Right lobe of liver (tissue), 6 donors: ENCODE measurements around the gene IL31RA. TPM values are rescaled to one million over a fixed set of nuclear protein-coding genes. Genes with fewer than 3 reads are reported as not detected.

Source experiments
- ATAC-seq, 4 donors: fragments of 200-7000 bp; cut with Tn5 transposase; one replicate each; pipeline ENCODE4 v1.9.1; 2020; ENCODE audit warnings: mild to moderate bottlenecking in 4 of 4, moderate library complexity in 4 of 4
- DNase-seq, 3 donors: peaks; one replicate each; pipeline ENCODE4 v3.0.0-alpha.2; 2020
- H3K27ac ChIP-seq, 3 donors: fragments of 200-600 bp; one replicate each; pipeline ENCODE4 v1.8.0; 2022
- H3K27me3 ChIP-seq, 2 donors: fragments of 200-600 bp; one replicate each; pipeline ENCODE4 v1.8.0; 2022
- H3K36me3 ChIP-seq, 4 donors: fragments of 200-600 bp; sonication (generic) in 1 of 4; one replicate each; pipeline versions ENCODE4 v1.5.1 to v1.8.0; 2017 to 2022; ENCODE audit warnings: control low read depth in 1 of 4
- H3K4me1 ChIP-seq, 4 donors: fragments of 200-600 bp; sonication (generic) in 1 of 4; one replicate each; pipeline versions ENCODE4 v1.5.1 to v1.8.0; 2017 to 2022; ENCODE audit warnings: control low read depth in 1 of 4
- H3K4me3 ChIP-seq, 3 donors: fragments of 200-600 bp; one replicate each; pipeline ENCODE4 v1.8.0; 2022
- H3K9me3 ChIP-seq, 4 donors: fragments of 200-600 bp; sonication (generic) in 1 of 4; one replicate each; pipeline versions ENCODE4 v1.5.1 to v1.8.0; 2017 to 2022; ENCODE audit warnings: control low read depth in 1 of 4
- POLR2A ChIP-seq: fragments of 450-650 bp; IDR thresholded peaks from one replicate; pipeline ENCODE4 v1.6.1; 2017; ENCODE audit warnings: antibody characterized with exemption, mild to moderate bottlenecking
- WGBS: methylation state at CpG from one replicate; pipeline ENCODE4 v1.1.6; 2018; ENCODE audit warnings: low coverage, low lambda C conversion rate; ENCODE audit not compliant: insufficient coverage; ENCODE audit errors: missing lambda C conversion rate; 5-methylcytosine and 5-hydroxymethylcytosine counted together
- intact Hi-C, 2 donors: fragments of 100-400 bp; cut with DNase I; formaldehyde crosslinking; loops; one replicate each; pipeline versions ENCODE4 v1.11.2 to v1.14.1; 2022
- total RNA-seq, 6 experiments: library from RNA; depleted of rRNA in 2 of 6; stranded (reverse); fragments of >200 nt in 2 of 6; fragmentation: NEBNext Ultra II Directional in 3 of 6; extraction: Animal tissue kit (Norgen Biotek cat#: 25700) in 3 of 6; gene quantifications; one replicate each; pipeline versions ENCODE4 v1.1.0 to v1.2.4, GENCODE V29; 2016 to 2023
- TF ChIP-seq, protein P1 (sequence below), 4 donors: fragments of 200-600 bp in 3 of 4; fragments of 450-650 bp in 1 of 4; IDR thresholded peaks; one replicate each; pipeline versions ENCODE4 v1.5.1 to v1.8.0; 2016 to 2022; ENCODE audit warnings: antibody characterized with exemption in 4 of 4, mild to moderate bottlenecking in 2 of 4
- donor health status: DM: no; HTN: yes; CAD: no.
- donor health status: DM: no; HTN: no; CAD: no.
- donor health status: DM: no; HTN: no; CAD: no.
- donor health status: DM: no; HTN: yes; CAD: no.
- donor health status: DM: no; HTN: yes; CAD: no.

Gene IL31RA
- total RNA-seq, 6 experiments from 2014 or later = not detected

DNA sequence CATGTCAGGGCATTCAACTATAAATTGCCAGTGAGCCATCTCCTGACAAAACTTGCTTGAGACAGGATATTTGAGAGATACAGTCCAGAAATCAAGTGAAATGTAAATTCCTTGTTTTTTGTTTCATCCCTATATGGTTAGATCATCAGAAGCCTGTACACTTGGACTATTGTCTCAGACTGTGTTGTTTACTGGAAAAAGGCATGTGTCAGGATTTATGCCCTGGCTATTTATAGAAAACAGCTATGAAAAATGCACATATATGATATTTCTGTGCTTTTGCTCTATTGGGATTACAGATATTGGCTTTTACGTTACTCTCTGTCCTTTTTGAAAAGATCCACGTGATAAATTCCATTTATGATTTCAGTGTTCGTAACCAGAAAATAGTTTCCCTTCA, 44.2 kb downstream of the IL31RA start:
- Histone ChIP-seq H3K27ac (no peak overlapping the region), H3K27me3 (no peaks in the 10 kb centered on the region), H3K36me3 (no peaks in the 10 kb centered on the region), H3K4me1 (no peaks in the 10 kb centered on the region), H3K4me3 (no peak overlapping the region), H3K9me3 (no peaks in the 10 kb centered on the region)
- no peak for ATAC-seq
- intact Hi-C loops = no loop called here
- TF ChIP-seq POLR2A = no peak
- TF ChIP-seq, protein P1, sequence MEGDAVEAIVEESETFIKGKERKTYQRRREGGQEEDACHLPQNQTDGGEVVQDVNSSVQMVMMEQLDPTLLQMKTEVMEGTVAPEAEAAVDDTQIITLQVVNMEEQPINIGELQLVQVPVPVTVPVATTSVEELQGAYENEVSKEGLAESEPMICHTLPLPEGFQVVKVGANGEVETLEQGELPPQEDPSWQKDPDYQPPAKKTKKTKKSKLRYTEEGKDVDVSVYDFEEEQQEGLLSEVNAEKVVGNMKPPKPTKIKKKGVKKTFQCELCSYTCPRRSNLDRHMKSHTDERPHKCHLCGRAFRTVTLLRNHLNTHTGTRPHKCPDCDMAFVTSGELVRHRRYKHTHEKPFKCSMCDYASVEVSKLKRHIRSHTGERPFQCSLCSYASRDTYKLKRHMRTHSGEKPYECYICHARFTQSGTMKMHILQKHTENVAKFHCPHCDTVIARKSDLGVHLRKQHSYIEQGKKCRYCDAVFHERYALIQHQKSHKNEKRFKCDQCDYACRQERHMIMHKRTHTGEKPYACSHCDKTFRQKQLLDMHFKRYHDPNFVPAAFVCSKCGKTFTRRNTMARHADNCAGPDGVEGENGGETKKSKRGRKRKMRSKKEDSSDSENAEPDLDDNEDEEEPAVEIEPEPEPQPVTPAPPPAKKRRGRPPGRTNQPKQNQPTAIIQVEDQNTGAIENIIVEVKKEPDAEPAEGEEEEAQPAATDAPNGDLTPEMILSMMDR (IDR thresholded peaks at IDR 0.05) = no peak
- DNase-seq = no peak
- WGBS = 84% methylated on average over 3 of the region's 3 CpGs

DNA sequence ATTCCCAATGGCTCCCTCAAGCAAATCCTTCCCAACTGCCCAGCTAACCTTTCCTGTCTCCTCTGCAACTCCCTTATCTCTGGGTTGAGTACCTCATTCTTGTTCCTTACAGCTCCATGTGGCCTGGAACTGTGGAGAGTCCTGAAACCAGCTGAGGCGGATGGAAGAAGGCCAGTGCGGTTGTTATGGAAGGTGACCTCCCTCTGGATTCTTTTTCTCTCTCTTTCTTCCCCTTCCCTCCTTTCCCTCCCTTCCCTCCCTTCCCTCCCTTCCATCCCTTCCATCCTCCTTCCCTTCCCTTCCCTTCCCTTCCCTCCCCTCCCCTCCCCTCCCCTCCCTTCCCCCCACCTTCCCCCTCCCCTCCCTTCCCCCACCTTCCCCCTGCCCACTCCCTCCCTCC, 45.1 kb downstream of the IL31RA start:
- Histone ChIP-seq H3K9me3 (no peaks in the 10 kb centered on the region), H3K4me1 (no peaks in the 10 kb centered on the region), H3K36me3 (no peaks in the 10 kb centered on the region), H3K27me3 (no peaks in the 10 kb centered on the region), H3K27ac (no peak overlapping the region), H3K4me3 (no peak overlapping the region)
- no peak for ATAC-seq
- no peak for DNase-seq
- 100% methylated on average over 1 of the region's 2 CpGs for WGBS
- intact Hi-C loops = no loop called here
- TF ChIP-seq POLR2A = no peak
- TF ChIP-seq, protein P1 (IDR thresholded peaks at IDR 0.05) = no peak

DNA sequence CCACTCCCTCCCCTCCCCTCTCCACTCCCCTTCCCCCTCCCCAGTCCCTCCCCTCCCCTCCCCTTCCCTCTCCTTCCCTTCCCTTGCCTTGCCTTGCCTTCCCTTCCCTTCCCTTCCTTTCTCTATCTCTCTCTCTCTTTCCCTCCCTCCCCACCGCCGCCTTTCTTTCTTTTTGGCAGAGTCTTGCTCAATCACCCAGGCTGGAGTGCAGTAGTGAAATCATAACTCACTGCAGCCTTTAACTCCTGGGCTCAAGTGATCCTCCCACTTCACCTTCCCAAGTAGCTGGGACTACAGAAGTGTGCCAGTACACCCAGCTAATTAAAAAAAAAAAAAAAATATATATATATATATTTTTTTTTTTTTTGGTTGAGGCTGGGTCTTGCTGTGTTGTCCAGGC, 45.5 kb downstream of the IL31RA start:
- no peaks in the 10 kb centered on the region for H3K27me3 ChIP-seq
- ATAC-seq (no peak), DNase-seq (no peak)
- TF ChIP-seq, protein P1 (IDR thresholded peaks at IDR 0.05) = no peak
- no peak for TF ChIP-seq POLR2A
- H3K4me1 ChIP-seq = no peaks in the 10 kb centered on the region
- no peaks in the 10 kb centered on the region for H3K36me3 ChIP-seq
- H3K4me3 ChIP-seq = no peak overlapping the region
- no peaks in the 10 kb centered on the region for H3K9me3 ChIP-seq
- H3K27ac ChIP-seq = no peak overlapping the region
- intact Hi-C loops = no loop called here
- WGBS = 20% methylated on average over 2 of the region's 2 CpGs

DNA sequence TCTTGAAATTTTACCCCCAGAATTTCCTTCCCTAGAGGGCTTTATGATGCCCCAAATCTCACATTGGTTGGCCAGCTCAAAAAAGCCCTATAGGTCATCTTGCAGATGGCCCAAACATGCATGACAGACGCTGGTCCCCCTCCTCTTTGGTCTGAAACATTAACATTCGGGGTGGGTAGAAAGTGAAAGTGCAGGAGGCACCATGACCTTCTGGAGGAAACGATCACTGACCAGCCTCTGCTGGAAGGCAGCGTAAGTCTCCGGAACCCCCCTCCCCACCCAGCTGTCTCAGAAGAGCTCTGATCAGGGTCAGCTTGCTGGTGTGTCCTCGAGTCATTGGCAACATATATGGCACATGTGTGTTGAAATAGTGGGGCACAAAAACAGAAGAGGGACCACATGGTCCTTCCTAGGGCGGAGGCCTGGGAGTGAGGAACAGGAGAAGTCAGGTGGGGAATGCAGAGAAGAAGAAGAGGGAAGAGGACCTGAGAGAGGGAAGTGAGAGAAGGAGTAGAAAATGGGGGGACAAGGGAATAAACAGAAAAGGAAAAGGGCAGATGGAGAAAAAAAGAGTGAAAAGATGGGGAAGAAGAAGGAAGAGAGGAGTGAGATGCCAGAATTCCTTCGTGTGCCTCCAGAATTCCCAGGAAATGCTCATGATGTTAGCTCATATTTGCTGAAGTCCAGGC, 46.2 kb downstream of the IL31RA start:
- H3K4me3 ChIP-seq = no peak overlapping the region
- H3K27ac ChIP-seq = no peak overlapping the region
- ATAC-seq (peak in 1 of 4 donors; percentile 24), DNase-seq (no peak)
- H3K9me3 ChIP-seq = no peaks in the 10 kb centered on the region
- no peaks in the 10 kb centered on the region for H3K36me3 ChIP-seq
- intact Hi-C loops = no loop called here
- no peaks in the 10 kb centered on the region for H3K27me3 ChIP-seq
- no peak for TF ChIP-seq POLR2A
- TF ChIP-seq, protein P1 (IDR thresholded peaks at IDR 0.05) = no peak
- 59% methylated on average over 8 of the region's 8 CpGs for WGBS
- no peaks in the 10 kb centered on the region for H3K4me1 ChIP-seq
